Activated naive CD4-positive, alpha-beta T cell treated with anti-CD3 and anti-CD28 coated beads, Interleukin-2, amount 10 ng/mL, durations not matched to agents 7 days and 5 days (primary cell): ENCODE data around the gene GPSM3.
"Not testable (repeated sequence)": the region's sequence is repeated elsewhere in the genome, so short reads cannot be mapped to it uniquely, and the experiment has no call there.

ENCODE experiments used
- CTCF ChIA-PET: fragments of 350-600 bp; sonication (Branson Sonifier 250); formaldehyde crosslinking; loops from one replicate; lab custom pipeline; 2021; ENCODE audit warnings: antibody characterized with exemption; lab: Charles Lee
- DNase-seq: peaks from one replicate; pipeline ENCODE4 v3.0.0-alpha.2; 2020
- H3K27ac Mint-ChIP-seq: one replicate; pipeline ENCODE4 v1.8.0; 2021; ENCODE audit warnings: mild to moderate bottlenecking, moderate library complexity, mixed read lengths
- H3K27me3 Mint-ChIP-seq: one replicate; pipeline ENCODE4 v1.8.0; 2021; ENCODE audit warnings: mild to moderate bottlenecking, mixed read lengths
- H3K36me3 Mint-ChIP-seq: one replicate; pipeline ENCODE4 v1.8.0; 2021; ENCODE audit warnings: mixed read lengths
- H3K4me1 Mint-ChIP-seq: one replicate; pipeline ENCODE4 v1.8.0; 2021; ENCODE audit warnings: mixed read lengths
- H3K4me3 Mint-ChIP-seq: one replicate; pipeline ENCODE4 v1.8.0; 2021; ENCODE audit warnings: mild to moderate bottlenecking, moderate library complexity, mixed read lengths
- H3K9me3 Mint-ChIP-seq: one replicate; pipeline ENCODE4 v1.8.0; 2021; ENCODE audit warnings: mixed read lengths

The GPSM3 gene

GRCh38 chr6:32195902-32196681 lies 3.6 kb upstream of the GPSM3 start:
- Mint-ChIP-seq H3K9me3 (no peaks in the 10 kb centered on the region), H3K36me3 (peaks cover 19% of the 10 kb centered on the region), H3K27ac (peak overlapping the region; percentile 99), H3K4me3 (peak overlapping the region; percentile 94), H3K27me3 (peaks cover 11% of the 10 kb centered on the region), H3K4me1 (peaks cover 34% of the 10 kb centered on the region)
- peak; percentile 81 for DNase-seq
- CTCF ChIA-PET: interaction anchor here (0.5 to 1.6 kb wide), 14 partner anchors 17 to 400 kb away, joined by 3 to 9 read pairs (median 3); partner anchors contain the start of genes RNF5 and VARS1

GRCh38 chr6:32195652-32195901 lies 3.1 kb upstream of the GPSM3 start:
- CTCF ChIA-PET: interaction anchor here (0.5 to 1.6 kb wide), 15 partner anchors 17 to 400 kb away, joined by 3 to 9 read pairs (median 3); partner anchors contain the start of genes RNF5 and VARS1
- peaks cover 34% of the 10 kb centered on the region for H3K4me1 Mint-ChIP-seq
- peaks cover 8% of the 10 kb centered on the region for H3K27me3 Mint-ChIP-seq
- peak overlapping the region; percentile 99 for H3K27ac Mint-ChIP-seq
- peak; percentile 100 for DNase-seq
- H3K9me3 Mint-ChIP-seq: no peaks in the 10 kb centered on the region
- H3K4me3 Mint-ChIP-seq: peak overlapping the region; percentile 94
- peaks cover 22% of the 10 kb centered on the region for H3K36me3 Mint-ChIP-seq

GRCh38 chr6:32194825-32195651 lies 2.6 kb upstream of the GPSM3 start:
- H3K27me3 Mint-ChIP-seq: peaks cover 8% of the 10 kb centered on the region
- CTCF ChIA-PET: interaction anchor here (0.6 to 1.6 kb wide), 15 partner anchors 16 to 399 kb away, joined by 3 to 9 read pairs (median 3); partner anchors contain the start of genes RNF5 and VARS1
- H3K4me1 Mint-ChIP-seq: peaks cover 34% of the 10 kb centered on the region
- peak overlapping the region; percentile 99 for H3K27ac Mint-ChIP-seq
- H3K4me3 Mint-ChIP-seq: peak overlapping the region; percentile 94
- H3K36me3 Mint-ChIP-seq: peaks cover 27% of the 10 kb centered on the region
- DNase-seq: peak; percentile 61
- no peaks in the 10 kb centered on the region for H3K9me3 Mint-ChIP-seq

GRCh38 chr6:32194388-32194787 lies 1.9 kb upstream of the GPSM3 start:
- CTCF ChIA-PET: interaction anchor here (0.6 to 1.6 kb wide), 4 partner anchors 40 to 408 kb away, joined by 3 to 4 read pairs (median 3); no protein-coding TSS in a partner anchor
- Mint-ChIP-seq H3K27me3 (peaks cover 8% of the 10 kb centered on the region), H3K36me3 (peaks cover 28% of the 10 kb centered on the region), H3K9me3 (no peaks in the 10 kb centered on the region), H3K27ac (no peak overlapping the region), H3K4me3 (peak overlapping the region; percentile 94), H3K4me1 (peaks cover 34% of the 10 kb centered on the region)
- no peak for DNase-seq

DNA sequence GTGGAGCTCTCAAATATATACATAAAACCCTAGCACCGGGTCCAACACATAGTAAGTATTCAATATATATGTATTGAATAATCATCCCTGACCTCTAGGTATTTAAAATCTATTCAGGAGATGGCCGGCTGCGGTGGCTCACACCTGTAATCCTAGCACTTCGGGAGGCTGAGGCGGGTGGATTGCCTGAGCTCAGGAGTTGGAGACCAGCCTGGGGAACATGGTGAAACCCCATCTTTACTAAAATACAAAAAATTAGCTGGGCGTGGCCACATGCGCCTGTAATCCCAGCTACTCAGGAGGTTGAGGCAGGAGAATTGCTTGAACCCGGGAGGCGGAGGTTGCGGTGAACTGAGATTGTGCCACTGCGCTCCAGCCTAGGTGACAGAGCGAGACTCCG lies 653 bp upstream of the GPSM3 start:
- Mint-ChIP-seq H3K4me3 (peak overlapping the region; percentile 100), H3K4me1 (peaks cover 46% of the 10 kb centered on the region)
- CTCF ChIA-PET: interaction anchor here (0.8 to 1.6 kb wide), 3 partner anchors 11 to 64 kb away, joined by 3 to 6 read pairs (median 5); no protein-coding TSS in a partner anchor

DNA sequence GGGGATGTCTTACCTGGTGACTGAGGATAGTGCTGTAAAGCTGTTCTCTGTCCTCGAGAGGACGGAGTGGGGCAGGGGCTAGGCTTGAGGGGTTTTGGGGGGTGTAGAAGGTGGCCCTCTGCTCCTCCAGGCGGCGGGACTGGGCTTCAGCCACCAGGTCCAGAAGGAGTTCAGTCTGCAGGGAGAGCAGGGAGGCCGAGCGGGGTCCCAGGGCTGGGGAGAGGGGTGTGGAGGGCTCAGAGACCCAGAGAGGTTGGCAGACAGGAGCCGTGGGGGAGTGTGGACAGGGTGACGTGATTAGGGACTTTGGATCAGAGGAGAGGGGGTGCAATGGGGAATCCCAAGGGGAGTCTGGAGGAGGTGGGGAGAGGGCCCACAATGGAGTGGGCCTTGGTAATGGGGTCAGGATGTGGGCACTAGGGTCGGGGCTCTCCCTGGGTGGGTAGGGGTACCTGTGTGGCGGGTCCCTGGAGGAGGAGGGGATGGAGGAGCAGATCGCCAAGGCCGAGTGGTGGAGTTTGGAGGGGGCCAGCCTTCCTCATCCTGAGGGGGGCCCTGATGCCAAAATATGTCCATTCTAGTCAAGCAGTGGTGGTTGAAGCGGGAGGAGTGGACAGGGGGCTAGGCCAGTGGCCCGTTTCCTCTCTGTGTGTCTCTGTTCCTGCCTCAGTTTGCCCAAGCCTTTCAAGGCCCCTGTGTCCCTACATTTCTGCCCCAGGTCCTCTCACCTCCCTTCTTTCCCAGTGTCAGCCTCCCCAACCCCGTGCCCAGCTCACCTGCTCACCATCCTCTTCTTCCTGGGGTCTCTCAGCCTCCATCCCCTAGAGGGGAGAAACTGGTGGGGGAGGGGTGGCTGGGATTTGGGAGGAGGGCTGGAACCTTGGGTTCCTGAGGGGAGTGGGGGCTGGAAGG lies 491 bp downstream of the GPSM3 start:
- Mint-ChIP-seq H3K27me3 (peaks cover 5% of the 10 kb centered on the region), H3K36me3 (peaks cover 50% of the 10 kb centered on the region)
- no peak for DNase-seq

More for the DNA sequence above, 653 bp upstream of the GPSM3 start:
- H3K9me3 Mint-ChIP-seq, H3K27me3 Mint-ChIP-seq, DNase-seq: not testable (repeated sequence)
- Mint-ChIP-seq H3K36me3 (peaks cover 39% of the 10 kb centered on the region), H3K27ac (peak overlapping the region; percentile 98)

DNA sequence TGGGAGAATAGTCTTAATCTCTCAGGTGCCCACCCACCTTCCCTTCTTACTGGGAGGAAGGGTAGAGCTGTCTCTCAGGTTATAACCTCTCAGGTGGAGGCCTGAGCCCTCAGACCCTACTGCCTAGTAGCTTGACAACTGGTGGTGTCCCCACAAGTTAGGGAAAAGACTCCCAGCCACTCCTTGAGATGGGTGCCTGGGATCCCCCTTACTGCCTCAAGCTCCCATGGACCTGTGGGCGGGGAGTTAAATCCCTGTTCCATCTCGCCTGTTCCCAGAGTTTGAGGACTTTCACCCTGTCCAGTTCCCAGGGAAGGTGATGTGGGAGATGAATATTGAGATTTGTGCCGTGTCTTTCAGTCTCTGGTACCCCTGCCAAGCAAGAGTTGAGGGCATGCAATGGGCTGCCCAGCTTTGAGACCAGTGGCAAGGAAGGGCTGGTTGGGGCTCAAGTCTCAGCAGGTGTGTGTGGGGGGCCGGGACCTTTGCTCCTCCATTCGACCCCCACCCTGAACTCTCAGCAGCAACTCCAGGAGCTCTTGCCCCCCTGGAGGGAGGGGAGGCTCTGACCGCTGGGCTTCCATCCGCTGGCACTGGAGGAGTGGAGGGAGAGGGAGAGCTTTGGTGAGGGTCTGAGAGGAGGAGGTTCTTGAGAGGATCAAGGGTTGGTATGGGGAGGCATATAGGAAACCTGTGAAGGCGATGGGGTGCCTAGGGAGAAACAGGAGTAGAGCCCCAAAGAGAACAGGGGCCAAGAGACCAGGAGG lies 1.3 kb downstream of the GPSM3 start:
- Mint-ChIP-seq H3K4me3 (peak overlapping the region; percentile 100), H3K36me3 (peaks cover 58% of the 10 kb centered on the region), H3K27me3 (peaks cover 5% of the 10 kb centered on the region), H3K27ac (peak overlapping the region; percentile 98), H3K4me1 (peaks cover 59% of the 10 kb centered on the region), H3K9me3 (no peaks in the 10 kb centered on the region)
- DNase-seq: no peak
- CTCF ChIA-PET: interaction anchor here (0.9 to 1.7 kb wide), 3 partner anchors 9 to 73 kb away, joined by 5 to 6 read pairs (median 5); no protein-coding TSS in a partner anchor

More for the DNA sequence above, 491 bp downstream of the GPSM3 start:
- no peaks in the 10 kb centered on the region for H3K9me3 Mint-ChIP-seq
- peaks cover 56% of the 10 kb centered on the region for H3K4me1 Mint-ChIP-seq
- H3K27ac Mint-ChIP-seq: peak overlapping the region; percentile 98
- peak overlapping the region; percentile 100 for H3K4me3 Mint-ChIP-seq
- CTCF ChIA-PET: interaction anchor here (0.8 to 1.7 kb wide), 5 partner anchors 9 to 74 kb away, joined by 3 to 6 read pairs (median 5); no protein-coding TSS in a partner anchor

DNA sequence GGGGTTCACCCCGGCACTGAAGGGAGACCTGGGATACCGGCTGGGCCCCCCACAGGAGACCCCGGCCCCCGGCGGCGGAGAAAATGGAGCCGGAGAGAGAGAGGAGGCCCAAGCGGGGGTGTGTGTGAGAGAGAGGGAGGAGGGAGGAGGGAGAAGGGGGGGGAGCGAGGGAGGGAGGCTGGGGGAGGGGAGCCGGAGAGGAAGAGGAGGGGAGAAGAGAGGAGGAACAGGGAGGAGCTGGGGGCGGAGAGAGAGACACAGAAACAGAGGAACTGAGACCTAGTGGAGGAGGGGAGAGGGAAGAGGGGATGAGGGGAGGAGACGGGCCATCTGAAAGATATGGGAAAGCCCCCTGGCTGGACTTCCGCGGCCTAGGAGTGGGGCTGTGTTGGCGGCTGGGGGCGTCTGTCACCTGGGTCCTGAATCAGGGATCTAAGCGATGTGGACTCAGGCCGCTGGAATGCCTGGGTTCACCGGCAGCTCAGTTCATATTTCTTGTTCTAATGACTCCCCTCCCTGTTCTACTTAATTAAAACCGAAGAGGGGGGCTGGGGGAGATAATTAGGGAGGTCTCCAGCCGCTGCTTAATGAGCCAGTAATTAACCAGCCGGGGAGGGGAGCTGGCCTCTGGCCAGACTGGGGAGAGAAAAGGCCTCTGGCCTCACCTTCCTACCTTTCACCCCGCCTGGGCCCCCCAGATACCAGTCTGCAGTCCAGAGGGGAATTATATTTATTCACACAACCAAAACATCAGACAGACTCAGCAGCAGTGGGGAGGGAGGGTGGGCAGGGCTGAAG lies 2.2 kb downstream of the GPSM3 start, which contains the start of gene PBX2:
TSS of gene PBX2 (minus strand) at position 149 of the 798 bp plus-strand sequence. CDS start 287 bp downstream, outside the sequence.
- CTCF ChIA-PET: interaction anchor here (0.9 to 1.7 kb wide), 3 partner anchors 8 to 72 kb away, joined by 5 to 6 read pairs (median 5); no protein-coding TSS in a partner anchor
- Mint-ChIP-seq H3K9me3 (no peaks in the 10 kb centered on the region), H3K27me3 (peaks cover 5% of the 10 kb centered on the region), H3K4me1 (peaks cover 63% of the 10 kb centered on the region), H3K4me3 (peak within 1 kb of the TSS; percentile 100), H3K36me3 (peaks cover 65% of the 10 kb centered on the region), H3K27ac (peak within 1 kb of the TSS; percentile 98)
- DNase-seq: peak; percentile 94

GRCh38 chr6:32189742-32190053 lies 2.7 kb downstream of the GPSM3 start:
- CTCF ChIA-PET: no interaction called here
- Mint-ChIP-seq H3K4me3 (peak overlapping the region; percentile 92), H3K36me3 (peaks cover 65% of the 10 kb centered on the region), H3K27me3 (peaks cover 5% of the 10 kb centered on the region), H3K27ac (peak overlapping the region; percentile 90), H3K9me3 (no peaks in the 10 kb centered on the region), H3K4me1 (peaks cover 57% of the 10 kb centered on the region)
- DNase-seq: no peak

GRCh38 chr6:32189069-32189741 lies 3.2 kb downstream of the GPSM3 start:
- CTCF ChIA-PET: no interaction called here
- peaks cover 5% of the 10 kb centered on the region for H3K27me3 Mint-ChIP-seq
- no peak for DNase-seq
- no peaks in the 10 kb centered on the region for H3K9me3 Mint-ChIP-seq
- peaks cover 66% of the 10 kb centered on the region for H3K36me3 Mint-ChIP-seq
- peaks cover 52% of the 10 kb centered on the region for H3K4me1 Mint-ChIP-seq
- peak overlapping the region; percentile 90 for H3K27ac Mint-ChIP-seq
- peak overlapping the region; percentile 92 for H3K4me3 Mint-ChIP-seq

DNA sequence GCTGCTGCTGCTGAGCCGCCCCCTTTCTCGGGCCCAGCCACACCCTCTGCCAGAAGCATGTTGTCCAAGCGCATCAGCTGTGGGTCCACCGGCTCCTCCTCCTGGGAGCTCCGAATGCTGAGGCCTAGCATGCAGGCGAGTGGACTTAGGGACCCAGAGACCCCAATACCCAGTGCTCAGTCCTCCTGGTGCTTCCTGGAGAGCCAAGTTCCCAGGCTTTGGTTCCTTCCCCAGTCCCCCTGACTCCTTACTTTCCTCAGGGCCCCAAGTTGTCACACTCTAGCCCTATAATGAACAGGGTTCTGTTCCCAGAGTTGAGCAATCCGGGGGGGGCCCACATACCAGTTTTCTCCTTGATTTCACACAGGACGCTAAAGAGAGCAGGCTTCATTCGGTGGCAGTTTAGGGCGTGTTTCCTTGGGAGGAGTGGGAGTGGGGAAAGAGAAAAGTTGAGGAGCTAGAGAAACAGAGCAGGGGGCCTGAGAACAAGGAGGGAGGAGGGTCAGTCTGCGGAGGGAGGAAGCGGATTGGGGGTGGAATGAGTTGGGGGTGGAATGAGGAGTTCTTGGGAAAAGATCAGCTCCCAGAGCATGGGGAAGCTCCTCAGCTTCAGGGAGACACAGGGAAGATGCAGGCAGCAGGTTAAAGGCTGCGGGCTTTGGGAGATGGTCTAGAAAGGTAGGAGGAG lies 3.9 kb downstream of the GPSM3 start:
- H3K27me3 Mint-ChIP-seq: peaks cover 5% of the 10 kb centered on the region
- DNase-seq: no peak
- peaks cover 45% of the 10 kb centered on the region for H3K4me1 Mint-ChIP-seq
- peaks cover 70% of the 10 kb centered on the region for H3K36me3 Mint-ChIP-seq
- H3K4me3 Mint-ChIP-seq: peak overlapping the region; percentile 92
- H3K27ac Mint-ChIP-seq: peak overlapping the region; percentile 90
- no peaks in the 10 kb centered on the region for H3K9me3 Mint-ChIP-seq
- CTCF ChIA-PET: no interaction called here
